SH-SY5Y (cell line): ENCODE measurements around the gene BCL2L14.

Experiments
- GATA2 ChIP-seq: IDR thresholded peaks from 2 replicates; pipeline ENCODE4 v1.6.1; 2011; ENCODE audit warnings: mild to moderate bottlenecking, low read depth, low read length
- GATA3 ChIP-seq: IDR thresholded peaks from 2 replicates; pipeline ENCODE4 v1.6.1; 2011; ENCODE audit warnings: low read depth, mild to moderate bottlenecking, low read length, moderate library complexity

The BCL2L14 gene, protein sequence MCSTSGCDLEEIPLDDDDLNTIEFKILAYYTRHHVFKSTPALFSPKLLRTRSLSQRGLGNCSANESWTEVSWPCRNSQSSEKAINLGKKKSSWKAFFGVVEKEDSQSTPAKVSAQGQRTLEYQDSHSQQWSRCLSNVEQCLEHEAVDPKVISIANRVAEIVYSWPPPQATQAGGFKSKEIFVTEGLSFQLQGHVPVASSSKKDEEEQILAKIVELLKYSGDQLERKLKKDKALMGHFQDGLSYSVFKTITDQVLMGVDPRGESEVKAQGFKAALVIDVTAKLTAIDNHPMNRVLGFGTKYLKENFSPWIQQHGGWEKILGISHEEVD

DNA sequence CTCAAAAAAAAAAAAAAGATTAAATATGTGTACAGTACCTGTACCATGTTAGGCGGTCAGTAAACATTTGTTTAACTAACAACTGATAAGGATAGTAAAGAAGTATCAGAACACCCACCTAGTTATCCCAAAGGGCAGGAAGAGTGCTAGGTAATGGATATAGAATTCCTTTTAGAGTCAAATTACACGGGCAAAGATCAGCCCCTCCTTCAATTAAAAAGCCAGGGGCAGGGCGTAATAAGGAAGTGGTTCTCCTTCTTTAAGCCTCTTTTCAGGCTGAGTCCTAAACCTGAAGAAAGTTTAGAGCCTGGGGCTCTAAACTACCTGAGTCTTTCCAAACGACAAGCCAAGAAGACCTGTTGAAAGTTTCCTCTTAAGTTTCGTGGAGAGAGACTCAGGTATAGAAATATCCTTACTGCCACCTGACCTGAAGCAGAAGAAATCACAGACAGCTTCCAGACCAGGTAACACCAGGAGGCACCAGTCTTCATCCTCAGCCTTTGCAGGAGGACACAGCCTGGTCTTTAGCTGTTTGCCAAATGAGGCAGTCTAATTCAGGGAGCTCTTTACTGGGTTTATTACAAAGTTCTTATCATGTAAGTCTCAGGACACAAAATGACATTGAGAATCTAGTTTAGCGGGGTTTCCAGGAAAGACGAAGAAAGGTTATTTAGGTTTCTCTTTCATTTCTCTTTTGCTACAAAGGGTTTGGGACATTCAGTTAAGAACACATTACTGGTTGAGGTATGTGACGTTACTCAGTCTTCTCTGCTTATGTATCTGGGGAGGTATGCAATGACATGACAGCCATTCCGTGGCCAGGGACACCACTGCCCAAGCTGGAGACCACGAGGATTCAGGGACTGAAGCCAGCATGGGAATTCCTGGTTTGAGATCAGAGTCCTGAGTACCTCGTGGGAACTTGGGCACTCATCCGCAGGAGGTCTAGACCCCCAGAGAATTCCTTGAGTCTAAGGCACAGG, at the start of gene BCL2L14:
BCL2L14 (plus strand) TSS at position 266 of the 983 bp plus-strand sequence. CDS start 8,367 bp downstream, outside the sequence.
- TF ChIP-seq GATA3: no peak
- no peak for TF ChIP-seq GATA2

DNA sequence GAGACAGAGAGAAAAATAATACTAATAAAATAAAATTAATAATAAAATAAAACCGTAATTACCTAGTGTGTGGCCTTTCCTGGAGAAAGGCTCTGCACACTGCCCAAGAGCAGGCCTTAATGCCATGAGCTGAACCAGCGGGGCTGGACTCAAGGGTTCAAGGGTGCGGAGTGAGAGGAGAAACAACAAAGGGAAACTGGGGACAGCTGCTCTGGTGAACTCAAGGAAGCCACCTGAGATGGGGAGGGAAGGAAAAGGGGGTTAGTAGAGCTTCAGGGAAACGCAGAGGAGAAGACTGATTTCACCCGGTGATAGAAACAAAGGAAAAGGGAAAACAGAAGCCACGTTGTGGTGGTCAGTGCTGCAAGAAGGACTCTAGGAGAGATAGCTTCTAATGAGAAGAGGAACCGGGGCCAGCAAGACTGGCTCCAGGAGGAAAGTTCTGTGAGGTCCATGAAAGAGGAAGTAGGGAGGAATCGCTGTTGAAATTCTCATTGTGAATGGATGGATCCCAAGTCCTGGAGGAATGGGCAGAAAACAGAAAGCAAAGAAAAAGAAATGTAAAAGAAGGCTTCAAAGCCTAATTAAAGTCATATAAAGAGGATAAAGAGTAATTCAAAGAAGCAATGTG, 48.3 kb upstream of the BCL2L14 start:
- TF ChIP-seq GATA2 (no peak), GATA3 (no peak)

DNA sequence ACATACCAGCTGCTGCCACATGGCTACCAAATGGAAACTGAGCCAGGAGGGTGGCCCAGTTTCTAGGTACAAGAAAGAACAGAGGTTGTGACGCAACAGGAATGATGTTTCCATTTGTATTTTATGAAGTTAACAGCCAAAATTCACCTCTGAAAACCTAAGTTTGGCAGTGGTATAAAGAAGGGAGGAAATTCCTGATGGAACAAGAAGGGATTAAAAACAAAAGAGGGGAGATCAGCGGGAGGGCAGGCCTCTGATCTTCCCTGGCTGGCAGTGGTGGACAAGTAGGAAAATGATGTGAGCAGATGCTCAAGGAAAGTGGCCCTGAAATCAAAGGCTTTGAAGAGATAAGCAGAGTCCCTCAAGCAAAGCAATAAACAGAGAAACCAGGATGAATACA, 47.3 kb upstream of the BCL2L14 start:
- TF ChIP-seq GATA2 (no peak), GATA3 (no peak)

DNA sequence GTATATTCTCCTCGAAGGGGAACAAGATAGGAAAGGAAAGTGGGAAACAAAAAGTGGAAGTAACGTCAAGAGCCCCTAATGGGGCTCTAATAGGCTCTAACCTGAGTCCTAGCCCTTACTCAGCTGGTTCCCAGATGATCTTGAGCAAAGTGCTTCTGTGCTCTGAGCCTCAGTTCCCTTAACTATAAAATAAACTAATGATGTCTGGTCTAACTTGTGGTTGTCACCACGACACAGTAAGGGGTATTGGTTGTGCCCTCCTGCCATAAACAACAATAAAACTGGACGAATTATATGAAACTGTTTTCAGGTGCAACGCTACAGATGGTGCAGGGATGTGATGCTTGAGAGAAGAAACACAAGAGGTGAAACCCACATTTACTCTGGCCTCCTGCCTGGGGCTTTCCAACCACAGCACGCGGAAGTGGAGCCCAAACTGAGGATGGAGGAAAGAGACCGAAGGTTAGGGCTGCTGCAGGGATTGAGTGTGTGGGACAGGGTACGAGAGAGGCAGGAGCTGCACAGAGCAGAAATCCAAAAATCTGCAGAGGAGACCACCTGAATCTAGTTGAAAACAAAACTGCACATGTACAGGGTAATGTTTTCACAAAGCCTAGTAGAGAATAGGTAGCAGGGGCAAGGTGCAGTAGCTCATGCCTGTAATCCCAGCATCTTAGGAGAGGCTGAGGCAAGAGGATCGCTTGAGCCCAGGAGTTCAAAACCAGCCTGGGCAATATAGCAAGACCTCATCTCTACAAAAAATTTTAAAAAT, 45.6 kb upstream of the BCL2L14 start:
- TF ChIP-seq GATA3: no peak
- TF ChIP-seq GATA2: no peak

DNA sequence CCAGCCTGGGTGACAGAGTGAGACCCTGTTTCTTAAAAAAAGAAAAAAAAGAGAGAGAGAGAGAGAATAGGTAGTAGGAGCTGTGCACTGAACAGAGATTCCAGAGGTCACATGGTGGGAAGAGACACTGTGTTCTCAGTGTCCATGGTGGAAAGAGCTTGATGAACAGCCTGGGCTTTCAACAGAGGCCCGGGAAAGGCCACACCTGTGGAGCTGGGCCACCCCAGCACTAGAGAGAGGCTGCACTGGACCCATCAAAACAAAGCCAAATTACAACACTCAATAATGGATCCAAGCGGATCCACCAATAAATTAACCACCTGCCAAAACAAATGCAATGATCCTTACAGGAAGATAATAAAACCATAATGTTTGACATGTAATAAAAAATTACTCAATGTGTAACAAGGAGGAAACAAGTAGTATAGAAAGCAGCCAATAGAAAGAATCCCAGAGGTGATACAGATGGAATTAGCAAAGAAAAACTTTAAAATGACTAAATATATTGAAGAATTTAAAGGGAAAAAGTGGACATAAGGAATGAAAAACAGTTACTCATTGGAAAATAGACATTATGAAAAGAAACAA, 44.8 kb upstream of the BCL2L14 start:
- TF ChIP-seq GATA3 (no peak), GATA2 (no peak)

DNA sequence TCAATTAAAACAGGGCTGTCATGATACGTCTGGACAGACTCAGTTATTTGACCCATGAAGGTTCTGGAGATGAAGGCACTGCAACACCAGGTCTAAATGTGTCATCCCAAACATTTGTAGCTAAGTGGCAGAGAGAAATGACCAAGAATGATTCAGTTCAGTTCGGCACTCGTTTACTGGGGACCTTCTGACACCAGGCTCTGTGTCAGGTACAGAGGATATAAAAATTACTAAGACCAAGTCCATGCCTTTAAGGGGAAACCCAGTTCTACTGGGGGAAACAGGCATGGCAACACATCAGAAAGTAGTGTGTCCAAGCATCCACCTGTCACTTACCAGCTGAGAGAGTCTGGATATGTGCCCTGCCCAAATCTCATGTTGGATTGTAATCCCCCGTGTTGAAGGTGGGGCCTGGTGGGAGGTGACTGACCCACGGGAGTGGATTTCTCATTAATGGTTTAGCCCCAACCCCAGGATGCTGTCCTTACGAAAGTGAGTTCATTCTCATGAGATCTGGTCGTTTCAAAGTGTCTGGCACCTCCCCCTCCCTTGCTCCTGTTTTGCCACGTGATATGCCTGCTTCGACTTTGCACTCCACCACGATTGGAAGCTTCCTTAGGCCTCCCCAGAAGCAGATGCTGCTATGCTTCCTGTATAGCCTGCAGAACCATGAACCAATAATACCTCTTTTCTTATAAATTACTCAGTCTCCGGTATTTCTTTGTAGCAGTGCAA, 41.9 kb upstream of the BCL2L14 start:
- TF ChIP-seq GATA3 (no peak), GATA2 (no peak)

DNA sequence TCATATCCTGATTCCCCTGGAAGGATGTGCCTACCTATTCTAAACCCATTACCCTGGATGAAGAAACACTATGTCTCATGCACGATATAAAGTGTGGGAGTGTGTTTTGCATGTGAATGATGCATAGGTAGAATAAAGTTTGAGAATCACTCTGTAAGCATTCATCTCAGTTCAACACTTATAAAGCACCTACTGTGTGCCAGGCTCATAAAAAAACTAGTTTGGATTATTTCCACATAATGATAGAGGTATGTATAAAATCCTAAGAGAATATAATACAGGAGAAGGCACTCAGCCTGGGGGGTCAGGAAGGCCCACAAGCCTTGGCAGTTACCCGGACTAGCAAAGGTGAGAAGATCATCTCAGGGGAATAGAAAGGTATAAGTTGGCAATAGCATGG, 41.1 kb upstream of the BCL2L14 start:
- TF ChIP-seq GATA2 (no peak), GATA3 (no peak)

DNA sequence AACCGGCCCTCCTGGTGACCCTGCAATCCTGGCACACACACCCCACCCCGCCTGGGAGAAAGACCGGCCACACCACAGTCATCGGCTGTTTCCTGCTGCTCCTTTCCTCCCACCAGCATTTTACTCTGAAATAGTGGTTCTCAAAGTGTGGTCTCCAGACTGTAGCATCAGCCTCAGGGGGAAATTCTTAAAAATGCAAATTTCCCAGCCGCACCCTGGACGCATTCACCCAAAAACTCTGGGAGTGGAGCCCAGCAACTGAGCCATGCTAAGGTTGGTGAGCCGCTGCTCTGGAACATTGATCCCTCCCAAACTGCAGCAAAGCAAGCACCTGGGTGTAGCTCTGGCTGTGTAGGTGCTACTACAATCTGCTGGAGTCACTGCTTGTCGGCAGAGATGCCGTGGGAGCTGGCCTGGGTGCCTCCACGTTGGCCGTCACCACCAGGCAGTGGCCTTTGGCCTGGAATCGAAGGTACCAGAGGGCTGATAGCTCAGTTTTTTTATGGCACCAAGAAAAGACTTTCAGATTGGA, 38.4 kb upstream of the BCL2L14 start:
- TF ChIP-seq GATA2: no peak
- no peak for TF ChIP-seq GATA3

DNA sequence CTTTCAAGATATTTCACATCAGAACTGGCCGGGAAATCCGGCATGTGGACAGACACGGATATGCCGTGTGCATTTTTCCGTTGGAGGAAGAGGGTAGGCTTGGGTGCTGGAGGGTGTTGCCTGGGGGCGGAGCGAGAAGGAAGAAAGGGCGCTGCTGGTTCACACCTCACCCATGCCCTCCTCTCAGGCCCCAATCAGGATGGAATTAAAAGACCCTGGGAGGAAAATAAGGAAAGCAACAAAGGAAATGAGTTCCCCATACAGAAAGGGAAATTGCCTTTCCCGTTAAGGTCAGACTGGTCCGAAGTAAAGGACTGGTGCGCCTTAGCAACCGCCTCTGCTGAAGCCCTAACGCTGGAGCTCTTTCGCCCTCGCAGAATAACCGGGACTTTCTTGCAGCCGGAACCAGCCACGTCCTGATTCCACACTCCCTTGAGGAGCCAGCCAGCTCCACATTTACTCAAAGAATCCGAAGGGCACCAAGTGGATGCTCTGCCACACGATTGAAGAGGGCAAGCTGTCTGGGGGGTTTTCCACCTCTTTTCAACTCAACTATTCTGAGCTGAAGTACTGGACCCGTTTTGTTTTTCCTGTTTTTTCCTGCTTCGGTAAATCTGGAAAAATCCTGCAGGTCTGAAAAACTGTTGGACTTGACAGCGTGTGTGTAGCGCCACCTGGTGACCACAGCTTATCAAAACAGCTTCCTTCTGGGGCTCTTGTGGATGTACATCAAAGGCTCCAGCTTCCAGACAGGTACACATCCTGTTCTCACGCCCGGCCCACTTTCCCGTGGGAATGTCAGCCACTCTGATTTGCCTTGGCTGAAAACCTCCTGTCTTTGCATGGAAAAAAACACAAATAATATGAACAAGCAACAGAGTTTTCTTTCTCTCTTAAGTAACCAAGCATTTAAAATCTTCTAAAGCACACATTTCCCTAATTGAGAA, 37.6 kb upstream of the BCL2L14 start:
- TF ChIP-seq GATA3: no peak
- no peak for TF ChIP-seq GATA2

DNA sequence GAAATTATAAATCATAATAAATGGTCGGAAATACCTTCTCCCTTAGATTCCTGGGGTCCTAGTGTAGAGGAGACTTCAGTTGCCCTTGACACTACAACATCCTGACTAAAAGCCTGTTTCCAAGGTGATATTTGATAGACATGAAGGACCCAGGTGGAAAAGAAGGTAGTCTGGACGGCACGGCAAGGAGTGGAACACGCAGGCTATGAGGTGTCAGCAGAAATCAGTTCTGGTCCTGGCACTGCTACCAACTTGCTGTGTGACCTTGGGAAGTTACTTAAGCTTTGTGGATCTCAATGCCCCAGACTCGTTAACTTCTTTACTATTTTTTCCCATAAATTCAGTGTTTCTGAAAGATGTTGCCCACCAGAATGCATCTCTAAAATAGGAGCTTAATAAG, 36.9 kb upstream of the BCL2L14 start:
- TF ChIP-seq GATA3 (no peak), GATA2 (no peak)

DNA sequence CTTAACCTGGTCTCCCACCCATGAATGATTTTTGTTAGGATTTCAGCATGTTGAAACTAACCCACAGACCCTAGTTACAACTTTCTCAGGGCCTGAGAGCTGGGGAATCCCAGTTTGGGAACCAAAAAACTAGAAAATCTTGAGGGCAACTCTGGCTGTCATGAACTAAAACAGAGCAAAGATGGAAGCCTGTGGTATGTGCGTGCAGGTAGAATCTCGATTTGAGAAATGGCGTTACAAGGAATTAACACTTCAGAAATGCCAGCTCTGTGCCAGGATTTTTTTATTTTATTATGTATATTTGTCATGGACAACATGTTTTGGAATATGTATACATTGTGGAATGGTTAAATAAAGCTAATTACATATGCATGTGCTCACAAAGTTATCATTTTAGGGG, 36.4 kb upstream of the BCL2L14 start:
- no peak for TF ChIP-seq GATA2
- TF ChIP-seq GATA3: no peak
